Activated T-helper 17 cell treated with anti-CD3 and anti-CD28 coated beads, Interleukin-2, amount 50 U/mL, for 72 hours (primary cell): ENCODE results near the gene ITIH1. TPM values are rescaled to one million over a fixed set of nuclear protein-coding genes. Genes with fewer than 3 reads are reported as not detected.
"Not testable (repeated sequence)": the region's sequence is repeated elsewhere in the genome, so short reads cannot be mapped to it uniquely, and the experiment has no call there.

ENCODE experiments used
- ATAC-seq: fragments of 150-1000 bp; cut with Tn5 transposase; replicated peaks from 2 replicates; pipeline ENCODE4 v1.10.0; 2021; ENCODE audit warnings: mild to moderate bottlenecking, moderate library complexity
- H3K27ac Mint-ChIP-seq: one replicate; pipeline ENCODE4 v1.8.0; 2022; ENCODE audit warnings: mixed read lengths
- H3K27me3 Mint-ChIP-seq: one replicate; pipeline ENCODE4 v1.8.0; 2022; ENCODE audit warnings: mixed read lengths
- H3K36me3 Mint-ChIP-seq: one replicate; pipeline ENCODE4 v1.8.0; 2022; ENCODE audit warnings: low read depth, mild to moderate bottlenecking, mixed read lengths
- H3K4me1 Mint-ChIP-seq: one replicate; pipeline ENCODE4 v1.8.0; 2022; ENCODE audit warnings: mixed read lengths
- H3K4me3 Mint-ChIP-seq: one replicate; pipeline ENCODE4 v1.8.0; 2022; ENCODE audit warnings: mild to moderate bottlenecking, mixed read lengths
- H3K9me3 Mint-ChIP-seq: one replicate; pipeline ENCODE4 v1.8.0; 2022; ENCODE audit warnings: mixed read lengths
- total RNA-seq, 2 donors: library from RNA; stranded (reverse); gene quantifications; one replicate each; pipeline ENCODE4 v1.2.3, GENCODE V29; 2022

The ITIH1 gene, protein sequence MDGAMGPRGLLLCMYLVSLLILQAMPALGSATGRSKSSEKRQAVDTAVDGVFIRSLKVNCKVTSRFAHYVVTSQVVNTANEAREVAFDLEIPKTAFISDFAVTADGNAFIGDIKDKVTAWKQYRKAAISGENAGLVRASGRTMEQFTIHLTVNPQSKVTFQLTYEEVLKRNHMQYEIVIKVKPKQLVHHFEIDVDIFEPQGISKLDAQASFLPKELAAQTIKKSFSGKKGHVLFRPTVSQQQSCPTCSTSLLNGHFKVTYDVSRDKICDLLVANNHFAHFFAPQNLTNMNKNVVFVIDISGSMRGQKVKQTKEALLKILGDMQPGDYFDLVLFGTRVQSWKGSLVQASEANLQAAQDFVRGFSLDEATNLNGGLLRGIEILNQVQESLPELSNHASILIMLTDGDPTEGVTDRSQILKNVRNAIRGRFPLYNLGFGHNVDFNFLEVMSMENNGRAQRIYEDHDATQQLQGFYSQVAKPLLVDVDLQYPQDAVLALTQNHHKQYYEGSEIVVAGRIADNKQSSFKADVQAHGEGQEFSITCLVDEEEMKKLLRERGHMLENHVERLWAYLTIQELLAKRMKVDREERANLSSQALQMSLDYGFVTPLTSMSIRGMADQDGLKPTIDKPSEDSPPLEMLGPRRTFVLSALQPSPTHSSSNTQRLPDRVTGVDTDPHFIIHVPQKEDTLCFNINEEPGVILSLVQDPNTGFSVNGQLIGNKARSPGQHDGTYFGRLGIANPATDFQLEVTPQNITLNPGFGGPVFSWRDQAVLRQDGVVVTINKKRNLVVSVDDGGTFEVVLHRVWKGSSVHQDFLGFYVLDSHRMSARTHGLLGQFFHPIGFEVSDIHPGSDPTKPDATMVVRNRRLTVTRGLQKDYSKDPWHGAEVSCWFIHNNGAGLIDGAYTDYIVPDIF
- not detected for total RNA-seq

DNA sequence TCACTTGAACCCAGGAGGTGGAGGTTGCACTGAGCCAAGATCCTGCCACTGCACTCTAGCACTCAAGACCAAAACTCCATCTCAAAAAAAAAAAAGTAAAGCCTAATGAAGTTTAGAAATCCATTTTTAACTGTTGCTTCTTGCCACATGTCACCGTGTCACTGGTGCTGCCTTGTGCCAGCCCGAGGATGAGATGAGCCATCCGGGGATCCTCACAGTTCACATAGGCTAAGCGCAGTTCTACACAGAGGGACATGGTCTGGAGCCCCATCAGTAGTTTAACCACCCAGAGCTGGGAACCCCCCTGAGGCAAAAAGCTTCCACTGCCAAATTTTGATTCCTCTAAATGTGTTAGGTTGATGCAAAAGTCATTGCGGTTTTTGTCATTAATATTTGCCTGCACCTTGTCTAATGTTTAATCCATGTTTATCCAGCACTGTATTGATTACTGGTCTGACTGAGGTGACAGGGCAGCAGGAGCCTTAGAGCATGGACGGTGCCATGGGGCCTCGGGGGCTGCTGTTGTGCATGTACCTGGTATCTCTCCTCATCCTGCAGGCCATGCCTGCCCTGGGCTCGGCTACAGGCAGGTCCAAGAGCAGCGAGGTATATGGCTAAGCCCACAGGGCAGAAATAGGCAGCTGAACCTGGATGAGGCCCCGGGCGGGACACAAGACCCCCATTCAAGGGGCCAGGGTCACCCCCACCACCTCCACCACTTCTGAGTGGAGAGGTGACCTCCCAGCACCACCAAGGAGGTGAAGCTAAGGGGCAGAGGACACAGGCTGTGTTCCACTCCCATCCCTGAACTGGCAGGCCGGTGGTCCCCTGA lies at the start of gene ITIH1:
TSS of gene ITIH1 (plus strand) at position 473 of the 832 bp plus-strand sequence. CDS start at position 490, 17 bp downstream.
- H3K4me1 Mint-ChIP-seq, result no peaks in the 10 kb centered on the region
- no peak within 1 kb of the TSS for H3K4me3 Mint-ChIP-seq
- no peaks in the 10 kb centered on the region for H3K9me3 Mint-ChIP-seq
- H3K27ac Mint-ChIP-seq, result no peak within 1 kb of the TSS
- no peak for ATAC-seq
- H3K36me3 Mint-ChIP-seq, result no peaks in the 10 kb centered on the region
- H3K27me3 Mint-ChIP-seq, result peaks cover 3% of the 10 kb centered on the region

GRCh38 chr3:52728753-52729152 lies 48.6 kb upstream of the ITIH1 start:
- peaks cover 15% of the 10 kb centered on the region for H3K36me3 Mint-ChIP-seq
- H3K4me3 Mint-ChIP-seq, ATAC-seq, H3K4me1 Mint-ChIP-seq, H3K27ac Mint-ChIP-seq, H3K27me3 Mint-ChIP-seq, H3K9me3 Mint-ChIP-seq: not testable (repeated sequence)

- no peak for ATAC-seq
- Mint-ChIP-seq H3K36me3 (peaks cover 27% of the 10 kb centered on the region), H3K9me3 (peaks cover 6% of the 10 kb centered on the region), H3K4me1 (no peaks in the 10 kb centered on the region), H3K4me3 (no peak overlapping the region), H3K27ac (no peak overlapping the region), H3K27me3 (no peaks in the 10 kb centered on the region)
Measured at GRCh38 chr3:52730681-52731080, 46.7 kb upstream of the ITIH1 start.

- H3K9me3 Mint-ChIP-seq, result peaks cover 6% of the 10 kb centered on the region
- H3K4me1 Mint-ChIP-seq, result no peaks in the 10 kb centered on the region
- H3K27ac Mint-ChIP-seq, result no peak overlapping the region
- peaks cover 33% of the 10 kb centered on the region for H3K36me3 Mint-ChIP-seq
- no peak overlapping the region for H3K4me3 Mint-ChIP-seq
- no peak for ATAC-seq
- no peaks in the 10 kb centered on the region for H3K27me3 Mint-ChIP-seq
Measured at GRCh38 chr3:52731590-52731989, 45.8 kb upstream of the ITIH1 start.

DNA sequence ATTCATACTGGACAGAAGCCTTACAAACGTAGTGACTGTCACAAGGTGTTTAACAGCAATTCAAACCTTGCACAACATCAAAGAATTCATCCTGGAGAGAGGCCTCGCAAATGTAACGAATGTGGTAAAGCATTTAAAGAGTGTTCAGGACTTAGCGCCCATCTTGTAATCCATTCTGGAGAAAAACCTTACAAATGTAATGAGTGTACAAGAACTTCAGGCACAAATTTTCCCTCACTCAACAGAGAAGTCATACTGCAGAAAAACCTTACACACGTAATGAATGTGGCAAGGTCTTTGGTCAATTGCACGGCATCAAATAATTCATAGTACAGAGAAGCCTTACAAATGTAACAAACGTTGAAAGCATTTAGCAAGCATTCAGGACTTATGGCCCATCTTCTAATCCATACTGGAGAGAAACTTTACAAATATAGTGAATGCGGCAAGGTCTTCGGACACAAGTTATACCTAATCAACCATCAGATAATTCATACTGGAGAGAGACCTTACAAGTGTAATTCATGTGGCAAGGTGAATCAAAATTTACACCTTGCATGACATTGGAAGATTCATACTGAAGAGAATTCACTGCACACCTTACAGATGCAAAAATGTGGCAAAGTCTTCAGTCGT lies 44.0 kb upstream of the ITIH1 start:
- H3K4me1 Mint-ChIP-seq, result no peaks in the 10 kb centered on the region
- H3K36me3 Mint-ChIP-seq, result peaks cover 39% of the 10 kb centered on the region
- H3K27me3 Mint-ChIP-seq, result no peaks in the 10 kb centered on the region
- H3K27ac Mint-ChIP-seq, result no peak overlapping the region
- no peak for ATAC-seq
- peaks cover 6% of the 10 kb centered on the region for H3K9me3 Mint-ChIP-seq
- no peak overlapping the region for H3K4me3 Mint-ChIP-seq

GRCh38 chr3:52739730-52740129 lies 37.7 kb upstream of the ITIH1 start:
- Mint-ChIP-seq H3K27me3 (no peaks in the 10 kb centered on the region), H3K4me3 (no peak overlapping the region), H3K36me3 (peaks cover 45% of the 10 kb centered on the region), H3K27ac (no peak overlapping the region), H3K9me3 (no peaks in the 10 kb centered on the region), H3K4me1 (no peaks in the 10 kb centered on the region)
- ATAC-seq, result no peak

GRCh38 chr3:52742418-52743041 lies 34.9 kb upstream of the ITIH1 start:
- Mint-ChIP-seq H3K36me3 (peaks cover 49% of the 10 kb centered on the region), H3K4me1 (no peaks in the 10 kb centered on the region), H3K27ac (no peak overlapping the region), H3K27me3 (no peaks in the 10 kb centered on the region), H3K4me3 (no peak overlapping the region), H3K9me3 (no peaks in the 10 kb centered on the region)
- peak; percentile 58 for ATAC-seq

DNA sequence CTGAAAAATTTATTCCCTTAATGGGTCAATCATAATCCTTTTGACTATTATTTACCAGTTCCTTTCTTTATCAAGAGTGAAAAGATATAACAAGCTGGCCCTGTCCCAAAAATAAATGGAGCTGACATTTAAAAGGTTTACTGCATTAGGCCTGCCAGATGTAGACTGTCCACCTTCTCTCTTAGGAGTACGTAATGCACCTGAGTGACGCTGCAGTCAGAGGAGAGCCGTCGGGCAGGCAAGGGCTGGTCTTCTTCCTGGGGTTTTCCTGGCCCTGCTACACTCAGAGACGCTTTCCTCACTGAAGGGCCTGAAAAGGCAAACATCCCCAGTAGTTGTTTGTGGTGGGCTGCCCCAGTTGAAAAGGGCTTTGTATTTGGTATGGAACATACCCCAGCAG lies 34.2 kb upstream of the ITIH1 start:
- no peak overlapping the region for H3K27ac Mint-ChIP-seq
- no peak overlapping the region for H3K4me3 Mint-ChIP-seq
- no peaks in the 10 kb centered on the region for H3K9me3 Mint-ChIP-seq
- ATAC-seq, result no peak
- H3K36me3 Mint-ChIP-seq, result peaks cover 46% of the 10 kb centered on the region
- no peaks in the 10 kb centered on the region for H3K27me3 Mint-ChIP-seq
- H3K4me1 Mint-ChIP-seq, result no peaks in the 10 kb centered on the region

- no peaks in the 10 kb centered on the region for H3K4me1 Mint-ChIP-seq
- H3K4me3 Mint-ChIP-seq, result no peak overlapping the region
- no peak for ATAC-seq
- H3K27ac Mint-ChIP-seq, result peak overlapping the region; percentile 32
- H3K9me3 Mint-ChIP-seq, result no peaks in the 10 kb centered on the region
- H3K36me3 Mint-ChIP-seq, result peaks cover 46% of the 10 kb centered on the region
- H3K27me3 Mint-ChIP-seq, result no peaks in the 10 kb centered on the region
Measured at GRCh38 chr3:52743721-52744120, 33.7 kb upstream of the ITIH1 start.

DNA sequence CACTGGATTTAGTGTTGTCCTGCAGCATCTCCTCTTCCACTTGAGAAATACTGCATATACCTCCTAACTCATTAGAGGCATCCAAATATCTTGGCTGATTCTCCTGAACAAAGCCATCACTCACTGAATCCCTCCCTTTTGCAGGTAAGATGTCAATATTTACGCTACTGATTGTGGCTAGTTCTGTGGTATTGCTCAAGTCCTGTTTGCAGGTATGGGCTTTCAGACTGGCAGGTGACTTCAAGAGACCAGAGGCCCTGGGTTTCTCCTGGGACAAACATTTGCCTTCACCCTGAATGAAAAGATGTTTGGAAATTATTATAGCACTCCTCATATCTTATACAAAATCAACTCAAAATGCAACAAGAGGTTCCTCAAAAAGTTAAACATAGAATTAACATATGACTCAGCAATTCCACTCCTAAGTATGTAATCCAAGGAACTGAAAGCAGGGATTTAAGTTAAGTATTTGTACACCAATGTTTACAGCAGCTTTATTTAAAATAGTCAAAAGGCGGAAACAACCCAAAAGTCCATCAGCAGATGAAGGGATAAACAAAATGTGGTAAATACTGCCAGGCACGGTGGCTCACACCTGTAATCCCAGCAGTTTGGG lies 25.2 kb upstream of the ITIH1 start:
- Mint-ChIP-seq H3K9me3 (no peaks in the 10 kb centered on the region), H3K27me3 (no peaks in the 10 kb centered on the region), H3K4me1 (no peaks in the 10 kb centered on the region), H3K4me3 (no peak overlapping the region), H3K27ac (no peak overlapping the region), H3K36me3 (peaks cover 37% of the 10 kb centered on the region)
- no peak for ATAC-seq

DNA sequence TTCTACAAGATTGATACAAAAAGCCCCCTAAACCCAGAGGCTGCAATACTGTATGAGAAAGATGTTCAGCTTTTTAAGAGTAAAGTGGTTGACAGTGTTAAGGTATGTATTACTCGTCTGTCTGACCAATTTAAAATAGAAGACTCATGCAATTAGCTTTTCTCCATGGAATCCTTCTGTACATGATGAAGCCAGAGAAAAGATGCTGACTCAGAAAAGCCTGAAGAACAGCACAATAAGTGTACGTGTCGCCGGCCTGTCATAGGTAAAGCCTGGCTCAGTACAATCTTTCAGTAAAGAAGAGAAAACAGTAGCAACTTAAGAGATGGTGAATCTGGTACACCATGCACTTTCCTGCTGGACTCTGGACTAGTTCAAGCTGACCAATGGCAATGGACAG lies 23.0 kb upstream of the ITIH1 start:
- no peak for ATAC-seq
- H3K4me1 Mint-ChIP-seq, result no peaks in the 10 kb centered on the region
- no peaks in the 10 kb centered on the region for H3K27me3 Mint-ChIP-seq
- no peak overlapping the region for H3K4me3 Mint-ChIP-seq
- H3K27ac Mint-ChIP-seq, result no peak overlapping the region
- H3K36me3 Mint-ChIP-seq, result peaks cover 35% of the 10 kb centered on the region
- no peaks in the 10 kb centered on the region for H3K9me3 Mint-ChIP-seq

DNA sequence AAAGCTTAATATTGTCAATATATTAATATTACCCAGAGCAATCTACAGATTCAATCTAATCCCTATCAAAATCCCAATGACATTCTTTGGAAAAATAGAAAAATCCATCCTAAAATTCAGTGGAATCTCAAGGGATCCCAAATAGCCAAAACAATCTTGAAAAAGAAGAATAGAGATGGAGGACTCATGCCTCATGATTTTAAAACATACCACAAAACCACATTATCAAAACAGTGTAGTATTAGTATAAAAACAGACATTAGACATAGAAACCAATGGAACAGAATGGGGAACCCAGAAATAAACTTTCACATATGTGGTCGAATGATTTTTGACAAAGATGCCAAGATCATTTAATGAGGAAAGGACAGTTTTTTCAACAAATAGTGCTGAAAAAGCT lies 21.3 kb upstream of the ITIH1 start:
- Mint-ChIP-seq H3K4me3 (no peak overlapping the region), H3K36me3 (peaks cover 26% of the 10 kb centered on the region), H3K27me3 (no peaks in the 10 kb centered on the region), H3K9me3 (no peaks in the 10 kb centered on the region), H3K27ac (no peak overlapping the region), H3K4me1 (no peaks in the 10 kb centered on the region)
- no peak for ATAC-seq

- Mint-ChIP-seq H3K4me1 (no peaks in the 10 kb centered on the region), H3K9me3 (no peaks in the 10 kb centered on the region), H3K4me3 (no peak overlapping the region), H3K36me3 (peaks cover 30% of the 10 kb centered on the region), H3K27me3 (no peaks in the 10 kb centered on the region), H3K27ac (no peak overlapping the region)
- ATAC-seq, result no peak
Measured at GRCh38 chr3:52763466-52763865, 13.9 kb upstream of the ITIH1 start.
